ENCODE measurements around the gene KRT80.

KRT80 gene

GRCh38 chr12:52232203-52232673 is 40.4 kb upstream of the KRT80 start:
- DNase-seq (ENCODE audit: low read depth): no peak
- no peak overlapping the region for H3K4me3 ChIP-seq (ENCODE audit: low read depth, low read length)
- TF ChIP-seq CTCF (IDR thresholded peaks at IDR 0.05; ENCODE audit: low read depth, low read length, missing control alignments): no peak

DNA sequence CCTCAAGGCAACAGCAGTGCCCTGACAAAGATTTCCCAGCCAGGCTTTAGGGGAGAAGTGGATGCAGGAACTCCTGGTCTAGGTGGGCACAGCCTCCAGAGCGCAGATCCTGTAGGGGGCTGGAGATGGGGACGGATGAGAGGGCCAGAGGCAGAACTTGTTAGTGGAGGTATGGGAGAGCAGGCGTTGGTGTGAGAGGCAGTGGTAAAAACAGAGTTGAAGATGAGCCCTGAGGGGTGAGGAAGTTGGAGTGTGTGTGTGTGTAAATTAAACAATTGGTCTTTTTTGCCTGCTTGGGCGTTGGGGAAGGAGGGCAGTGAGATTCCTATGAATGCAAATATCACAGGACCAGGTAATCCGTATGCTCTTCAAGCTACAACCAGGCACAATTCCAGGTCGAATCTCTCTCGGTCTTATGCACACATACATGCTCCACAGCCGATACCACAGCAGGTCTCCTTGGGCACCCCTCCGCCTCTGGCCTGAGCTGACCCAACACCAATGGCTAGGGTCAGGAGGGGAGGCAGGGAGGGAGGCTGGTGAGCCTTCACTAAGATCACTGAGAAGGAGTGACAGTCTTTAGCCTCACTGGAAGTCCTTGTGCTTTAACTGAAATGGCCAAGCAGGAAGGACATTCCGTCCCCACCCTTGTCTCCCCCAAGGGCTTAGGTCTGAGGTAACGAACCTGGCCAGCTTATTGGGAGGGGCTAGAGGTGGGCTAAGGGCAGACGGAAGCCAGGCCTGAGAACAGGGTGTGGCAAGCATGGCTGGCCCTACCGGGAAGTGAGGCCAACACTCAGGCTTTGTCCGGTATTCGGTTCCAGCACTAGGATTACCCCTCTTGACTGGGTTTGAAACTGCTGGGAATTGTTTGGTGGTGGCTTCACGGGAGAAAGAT is 39.7 kb upstream of the KRT80 start:
- H3K4me3 ChIP-seq (ENCODE audit: low read depth, low read length): no peak overlapping the region
- DNase-seq (ENCODE audit: low read depth): no peak
- TF ChIP-seq CTCF (IDR thresholded peaks at IDR 0.05; ENCODE audit: low read depth, low read length, missing control alignments): no peak

DNA sequence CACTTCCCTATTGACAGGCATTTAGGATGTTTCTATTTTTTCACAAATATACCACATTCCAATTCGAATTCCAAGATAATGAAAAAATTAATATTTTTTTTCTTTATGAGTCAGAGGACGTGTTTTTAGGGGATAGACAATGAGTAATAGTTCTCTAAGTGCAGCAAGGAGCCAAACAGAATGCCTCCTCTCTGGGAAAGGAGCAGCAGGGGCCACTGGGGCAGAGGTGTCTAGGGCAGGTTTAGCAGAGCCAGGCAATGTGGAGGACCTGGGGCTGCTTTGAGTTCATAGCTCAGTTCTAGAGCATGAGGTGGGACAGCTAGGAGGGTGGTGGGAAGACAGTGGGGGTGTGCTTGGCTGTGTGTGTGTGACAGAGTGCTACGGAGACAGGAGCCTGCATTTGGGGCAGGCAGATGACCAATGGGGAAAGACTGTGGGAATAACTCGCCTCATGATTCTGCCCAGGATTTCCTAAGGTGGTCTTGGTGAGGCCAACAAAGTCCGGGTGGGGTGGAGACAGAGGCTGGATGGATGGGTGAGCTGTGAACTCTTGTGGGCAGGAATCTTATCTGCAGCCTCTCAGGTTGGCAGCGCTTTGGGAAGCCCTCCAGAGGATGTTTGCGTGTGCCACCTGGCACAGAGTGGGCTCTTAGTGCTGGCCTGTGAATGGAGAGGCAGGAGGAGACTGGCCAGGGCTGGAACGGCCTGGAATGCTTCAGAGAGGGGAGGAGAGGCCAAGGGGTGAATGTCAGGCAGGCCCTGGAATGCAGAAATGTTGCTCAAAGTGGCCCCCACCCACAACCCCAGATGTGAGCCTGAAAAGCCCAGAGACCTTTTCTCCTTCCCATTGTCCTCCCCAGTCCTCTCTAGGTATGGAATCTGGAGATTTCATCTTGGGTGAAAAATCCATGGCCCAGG is 38.8 kb upstream of the KRT80 start:
- TF ChIP-seq CTCF (IDR thresholded peaks at IDR 0.05; ENCODE audit: low read depth, low read length, missing control alignments): no peak
- DNase-seq (ENCODE audit: low read depth): no peak

GRCh38 chr12:52229836-52230343 is 38.1 kb upstream of the KRT80 start:
- DNase-seq (ENCODE audit: low read depth): no peak
- no peak for TF ChIP-seq CTCF (IDR thresholded peaks at IDR 0.05; ENCODE audit: low read depth, low read length, missing control alignments)
- H3K4me3 ChIP-seq (ENCODE audit: low read depth, low read length): no peak overlapping the region

More for the DNA sequence above, 38.8 kb upstream of the KRT80 start:
- no peak overlapping the region for H3K4me3 ChIP-seq (ENCODE audit: low read depth, low read length)

DNA sequence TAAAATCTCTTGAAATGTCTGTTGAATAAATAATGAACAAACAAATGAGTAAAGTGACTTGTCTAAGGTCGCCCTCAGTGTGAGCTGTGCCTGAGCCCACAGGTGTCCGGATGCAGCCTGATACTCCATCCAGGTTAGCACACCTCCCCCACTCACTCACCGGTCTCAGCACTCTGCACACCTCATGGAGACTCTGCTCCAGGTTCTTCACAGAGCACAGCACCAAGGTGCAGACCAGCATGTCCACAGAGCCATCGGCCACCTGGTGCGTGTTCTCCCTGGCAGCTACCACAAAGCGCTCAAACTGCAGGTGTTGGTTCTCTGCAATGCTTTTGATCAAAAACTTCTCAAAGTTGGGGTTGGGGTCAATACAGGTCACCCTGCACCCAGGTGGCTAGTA is 37.1 kb upstream of the KRT80 start:
- no peak overlapping the region for H3K4me3 ChIP-seq (ENCODE audit: low read depth, low read length)
- no peak for DNase-seq (ENCODE audit: low read depth)

More for the DNA sequence above, 37.1 kb upstream of the KRT80 start:
- TF ChIP-seq CTCF (IDR thresholded peaks at IDR 0.05; ENCODE audit: low read depth, low read length, missing control alignments): no peak
